Activated CD4-positive, alpha-beta T cell treated with anti-CD3 and anti-CD28 coated beads, Interleukin-2, Interleukin-4, amounts not matched to agents 100 ng/mL and 50 ng/mL, durations not matched to agents 16 hours and 8 hours (primary cell): ENCODE results near the gene MAP1LC3C.

Experiments
- DNase-seq: peaks from one replicate; pipeline ENCODE4 v3.0.0-alpha.2; 2020; ENCODE audit warnings: low spot score

The MAP1LC3C gene

DNA sequence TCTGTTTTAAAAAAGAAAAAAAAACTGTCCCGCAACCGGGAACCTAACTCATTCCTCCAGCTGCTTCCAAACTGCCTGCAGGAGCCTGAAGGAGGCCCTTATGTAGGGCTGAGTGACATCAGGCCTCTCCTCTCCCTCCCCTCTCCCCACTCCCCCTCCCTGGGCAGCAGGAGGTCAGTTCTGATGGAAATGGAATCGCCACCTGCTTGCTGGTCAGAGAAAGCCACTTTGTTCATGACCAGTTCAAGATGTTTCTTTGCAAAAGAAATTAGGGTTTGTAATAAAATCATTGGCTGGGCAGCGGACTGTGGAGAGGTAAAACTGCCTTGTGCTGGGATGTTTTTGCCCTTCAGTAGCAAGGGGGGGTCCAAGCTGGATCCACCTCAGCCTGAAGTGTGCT is at the start of gene MAP1LC3C:
MAP1LC3C (minus strand) TSS at position 73 of the 400 bp plus-strand sequence. CDS start 90 bp downstream, outside the sequence.
- DNase-seq, result no peak

DNA sequence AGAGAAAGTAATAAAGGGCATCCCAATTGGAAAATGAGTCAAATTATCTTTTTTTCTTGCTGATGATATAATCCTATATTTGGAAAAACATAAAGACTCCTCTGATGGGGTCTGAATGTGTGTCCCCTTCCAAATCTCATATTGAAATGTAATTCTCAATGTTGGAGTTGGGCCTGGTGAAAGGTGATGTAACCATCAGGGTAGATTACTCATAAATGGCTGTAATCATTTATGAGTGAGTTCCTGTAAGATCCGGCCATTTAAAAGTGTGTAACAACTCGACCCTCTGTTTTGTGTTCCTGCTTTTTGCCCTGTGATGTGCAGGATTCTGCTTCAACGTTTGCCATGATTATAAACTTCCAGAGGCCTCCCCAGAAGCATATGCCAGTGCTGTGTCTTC is 44.3 kb upstream of the MAP1LC3C start:
- DNase-seq, result no peak

GRCh38 chr1:242034392-242034791 is 35.5 kb upstream of the MAP1LC3C start:
- no peak for DNase-seq

DNA sequence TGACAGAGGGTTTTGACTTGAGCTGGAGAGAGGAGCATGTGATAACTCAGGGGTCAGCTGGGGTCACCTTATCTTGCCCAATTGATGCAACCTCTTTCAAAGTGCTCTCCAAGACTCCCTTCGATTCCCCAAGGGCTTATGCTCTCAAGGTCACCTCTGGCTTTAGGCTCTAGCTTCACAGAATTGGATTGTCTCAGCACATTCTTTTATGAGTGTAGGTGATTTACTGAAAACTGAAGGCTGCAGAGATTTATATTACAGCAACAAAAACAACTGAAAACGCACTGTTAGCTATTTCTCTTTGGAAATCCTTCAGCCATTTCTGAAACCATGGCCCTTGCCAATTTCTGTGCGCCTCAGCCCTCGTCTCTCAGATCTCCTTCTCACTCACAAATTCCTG is 34.5 kb upstream of the MAP1LC3C start:
- no peak for DNase-seq

GRCh38 chr1:242030071-242030470 is 31.2 kb upstream of the MAP1LC3C start:
- DNase-seq, result no peak

DNA sequence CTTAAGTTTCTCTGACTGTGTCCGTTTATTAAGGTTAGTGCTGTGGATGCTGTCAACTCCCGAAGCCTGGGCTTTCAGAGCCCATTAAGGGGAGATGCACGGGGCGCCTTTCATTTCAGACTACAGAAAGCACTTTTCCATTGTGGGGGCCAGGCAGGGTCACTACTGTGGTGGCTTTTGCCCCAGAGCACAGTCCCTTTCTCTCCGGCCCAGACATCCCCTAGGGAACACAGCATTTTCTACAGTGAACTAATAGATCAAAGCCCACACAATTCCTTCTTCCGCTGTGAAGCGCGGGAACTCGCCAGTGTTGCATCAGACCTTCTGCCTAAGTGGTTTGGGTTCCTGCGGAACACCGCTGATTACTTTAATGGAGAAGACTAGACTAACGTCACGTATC is 26.8 kb upstream of the MAP1LC3C start:
- DNase-seq, result no peak

DNA sequence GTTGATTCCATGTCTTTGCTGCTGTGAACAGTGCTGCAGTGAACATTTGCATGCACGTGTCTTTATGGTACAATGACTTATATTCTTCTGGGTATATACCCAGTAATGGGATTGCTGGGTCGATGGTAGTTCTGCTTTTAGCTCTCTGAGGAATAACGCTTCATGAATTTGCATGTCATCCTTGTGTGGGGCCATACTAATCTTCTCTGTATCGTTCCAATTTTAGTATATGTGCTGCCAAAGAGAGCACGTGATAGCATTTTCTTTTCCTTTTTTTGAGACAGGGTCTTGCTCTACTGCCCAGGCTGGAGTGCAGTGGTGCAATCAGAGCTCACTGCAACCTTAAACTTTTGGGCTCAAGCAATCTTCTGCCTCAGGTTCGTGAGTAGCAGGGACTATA is 24.9 kb upstream of the MAP1LC3C start:
- DNase-seq, result no peak

- no peak for DNase-seq
Observed at GRCh38 chr1:242019018-242019417, 20.1 kb upstream of the MAP1LC3C start.

- DNase-seq, result peak; percentile 41
Observed at GRCh38 chr1:242017580-242018233, 18.8 kb upstream of the MAP1LC3C start.

DNA sequence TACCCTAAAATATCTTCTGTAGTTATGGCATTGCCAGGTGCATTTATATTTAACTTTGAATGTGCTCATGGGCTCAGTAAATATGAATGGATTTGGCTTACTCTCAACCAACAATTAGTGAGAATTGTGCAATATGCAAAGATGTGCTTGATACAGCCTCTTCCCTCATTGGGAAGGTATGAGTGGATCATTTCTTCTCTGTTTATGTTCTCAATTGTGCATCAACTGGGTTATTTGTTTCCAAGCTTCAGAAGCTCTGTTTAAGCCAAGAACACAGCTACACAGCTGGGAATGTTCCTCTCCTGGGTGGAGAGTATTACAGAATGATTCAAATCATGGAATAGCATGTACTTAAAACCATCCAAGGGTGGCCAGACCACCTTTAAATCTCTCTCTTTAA is 17.6 kb upstream of the MAP1LC3C start:
- DNase-seq, result no peak

DNA sequence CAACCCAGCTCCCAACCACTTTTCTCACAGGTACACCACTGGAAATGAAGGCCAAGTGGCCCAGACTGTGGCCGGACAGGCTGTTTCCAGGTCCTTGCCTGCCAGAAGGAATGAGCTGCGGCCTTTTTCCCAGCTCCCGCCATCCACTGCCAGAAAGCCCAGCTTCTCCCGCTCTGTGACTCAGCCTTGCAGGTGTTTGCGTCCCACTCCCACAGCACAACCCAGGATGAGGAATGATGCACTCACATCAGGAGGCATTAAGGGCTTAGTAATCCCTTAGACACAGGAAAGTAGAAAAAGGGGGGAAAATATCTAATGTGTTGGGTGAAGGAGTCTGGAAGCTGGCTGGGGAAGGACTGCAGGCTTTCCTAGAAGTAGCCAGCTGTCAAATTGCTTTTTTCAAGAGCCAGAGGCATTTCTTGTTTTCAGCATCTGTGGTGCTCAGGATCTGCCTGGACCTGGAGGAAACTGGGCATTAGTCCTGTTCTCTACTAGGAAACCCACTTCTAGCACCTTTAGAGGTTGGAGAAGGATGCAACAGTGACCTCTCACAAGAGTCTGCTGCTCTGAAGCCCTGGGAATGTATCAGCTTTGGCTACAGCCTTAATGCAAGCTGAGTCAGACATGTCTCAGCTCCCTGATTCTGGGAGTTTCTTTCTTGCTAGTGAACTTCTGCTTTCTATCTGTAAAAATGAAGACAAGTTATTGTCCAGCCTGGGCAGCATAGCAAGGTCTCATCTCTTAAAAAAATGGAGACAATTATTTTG is 13.2 kb upstream of the MAP1LC3C start:
- DNase-seq, result no peak

GRCh38 chr1:242008826-242009495 is 10.1 kb upstream of the MAP1LC3C start:
- DNase-seq, result no peak

DNA sequence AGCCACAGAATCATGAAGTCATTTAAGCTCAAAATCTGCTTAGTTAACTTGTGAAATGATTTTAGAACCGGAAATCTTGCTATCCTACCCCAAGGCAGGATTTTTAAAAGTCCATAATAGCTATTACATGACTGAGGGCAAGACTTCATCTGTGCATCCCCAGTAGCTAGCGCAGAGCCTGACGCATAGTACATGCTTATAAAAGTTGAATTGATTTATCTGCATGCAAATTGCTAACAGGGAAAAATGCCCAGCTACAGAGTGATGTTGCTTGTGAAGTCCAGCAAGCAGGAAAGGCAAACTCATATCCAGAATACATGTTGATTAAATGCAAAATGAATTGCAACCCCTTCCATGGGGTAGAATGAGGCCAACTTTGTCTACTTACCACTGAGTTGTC is 8.1 kb upstream of the MAP1LC3C start:
- no peak for DNase-seq

DNA sequence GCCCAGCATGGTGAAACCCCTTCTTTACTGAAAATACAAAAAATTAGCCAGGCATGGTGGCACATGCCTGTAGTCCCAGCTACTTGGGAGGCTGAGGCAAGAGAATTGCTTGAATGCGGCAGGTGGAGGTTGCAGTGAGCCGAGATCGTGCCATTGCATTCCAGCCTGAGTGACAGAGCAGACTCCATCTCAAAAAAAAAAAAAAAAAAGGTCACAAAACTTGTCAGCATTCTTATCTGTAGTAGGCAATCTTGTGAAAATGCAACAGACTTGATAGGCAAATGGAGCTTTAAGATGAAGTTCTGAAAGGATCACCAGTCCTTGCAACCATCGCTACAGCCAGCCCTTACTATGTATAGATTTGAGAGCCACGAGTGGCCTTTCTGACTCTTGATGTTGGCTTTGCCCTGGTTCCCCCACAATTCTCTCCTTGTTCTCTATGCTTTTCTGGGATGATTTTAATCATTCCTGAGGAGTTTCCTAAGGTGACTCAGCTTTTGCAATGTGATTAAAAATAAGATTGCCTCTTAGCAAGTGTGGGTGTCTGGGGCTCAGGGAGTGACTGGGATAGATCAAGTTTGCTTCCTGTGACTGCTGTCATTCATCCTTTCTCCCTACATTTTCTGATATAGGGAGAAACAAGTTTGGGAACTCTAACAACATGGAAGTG is 7.1 kb upstream of the MAP1LC3C start:
- DNase-seq, result no peak

GRCh38 chr1:242004751-242005495 is 6.0 kb upstream of the MAP1LC3C start:
- no peak for DNase-seq

DNA sequence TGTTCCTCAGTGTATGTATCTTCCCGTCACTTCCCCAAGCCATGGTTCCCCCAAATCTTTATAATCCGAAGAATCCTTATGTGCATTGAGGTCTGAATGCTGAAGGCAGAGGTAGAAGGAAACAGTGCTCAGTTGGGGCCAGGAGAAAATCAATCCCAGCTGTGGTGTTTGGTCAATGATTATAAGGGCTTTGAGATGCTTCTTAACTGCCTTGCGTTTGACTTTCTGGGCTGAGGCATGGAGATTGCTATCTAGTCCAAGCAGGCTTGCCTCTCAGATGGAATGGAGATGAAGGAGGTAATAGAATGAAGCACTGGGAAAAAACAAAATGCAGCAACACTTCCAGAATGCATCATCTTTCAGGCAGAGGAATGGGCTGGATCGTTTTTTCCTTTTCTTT is 3.6 kb upstream of the MAP1LC3C start:
- no peak for DNase-seq

DNA sequence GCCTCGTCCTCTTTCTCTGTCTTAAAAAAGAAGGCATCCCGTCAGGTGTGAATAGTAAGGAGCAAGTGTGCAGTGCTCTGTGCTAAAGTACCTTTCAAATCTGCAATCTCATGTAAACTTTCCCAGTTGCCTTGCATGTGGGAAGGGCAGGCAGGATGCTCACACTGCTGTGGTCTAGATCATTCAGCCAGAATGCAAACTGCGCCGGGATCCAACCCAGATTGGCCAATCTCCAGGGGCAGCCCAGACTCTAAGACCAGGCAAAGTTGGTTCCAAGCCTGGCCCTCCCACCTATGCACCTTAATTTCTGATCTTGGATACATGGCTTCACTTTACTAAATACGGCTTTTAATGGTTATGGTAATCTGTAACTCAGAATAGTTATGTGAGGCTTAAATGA is 3.2 kb upstream of the MAP1LC3C start:
- DNase-seq, result no peak

DNA sequence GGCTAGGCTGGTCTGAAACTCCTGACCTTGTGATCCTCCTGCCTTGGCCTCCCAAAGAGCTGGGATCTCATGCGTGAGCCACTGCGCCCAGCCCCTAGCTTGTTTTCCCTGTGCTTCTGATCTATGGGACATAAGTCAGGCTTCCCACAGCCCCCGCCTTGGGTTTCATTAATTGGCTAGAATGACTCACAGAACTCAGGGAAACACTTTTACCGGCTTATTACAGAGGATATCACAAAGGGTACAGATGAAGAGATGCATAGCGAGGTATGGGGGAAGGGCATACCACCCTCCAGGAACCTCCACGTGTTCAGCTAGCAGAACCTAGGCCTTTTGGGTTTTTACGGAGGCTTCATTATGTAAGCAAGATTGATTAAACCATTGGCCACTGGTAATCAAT is 1.5 kb upstream of the MAP1LC3C start:
- DNase-seq, result no peak

- peak; percentile 38 for DNase-seq
Observed at GRCh38 chr1:241998412-241998921, 431 bp downstream of the MAP1LC3C start.

DNA sequence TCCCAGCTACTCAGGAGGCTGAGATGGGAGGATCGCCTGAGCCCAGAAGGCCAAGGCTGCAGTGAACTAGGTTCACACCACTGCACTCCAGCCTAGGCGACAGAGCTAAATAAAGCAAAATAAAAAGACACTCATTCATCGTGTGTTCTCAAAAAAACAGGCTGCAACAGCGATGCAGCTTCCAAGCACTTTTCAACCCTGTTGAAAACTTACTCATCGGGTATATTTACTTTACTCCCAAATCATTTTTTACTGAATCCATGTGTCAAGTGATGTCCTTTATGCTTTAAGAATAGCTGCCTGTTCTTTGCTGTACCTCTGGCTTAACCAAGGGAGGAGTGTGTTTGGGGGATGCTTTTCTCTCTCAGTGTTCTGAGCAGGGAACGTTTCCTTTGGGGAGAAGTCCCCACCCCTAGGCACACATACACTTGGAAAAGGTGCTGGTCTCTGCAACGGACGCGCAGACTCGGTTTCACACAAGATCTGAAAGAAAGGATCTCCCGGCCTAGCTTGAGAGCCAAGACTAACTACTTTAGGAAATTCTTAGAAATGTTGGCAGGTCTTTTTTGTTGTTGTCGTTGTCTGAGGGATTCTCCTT is 1.4 kb downstream of the MAP1LC3C start:
- no peak for DNase-seq

DNA sequence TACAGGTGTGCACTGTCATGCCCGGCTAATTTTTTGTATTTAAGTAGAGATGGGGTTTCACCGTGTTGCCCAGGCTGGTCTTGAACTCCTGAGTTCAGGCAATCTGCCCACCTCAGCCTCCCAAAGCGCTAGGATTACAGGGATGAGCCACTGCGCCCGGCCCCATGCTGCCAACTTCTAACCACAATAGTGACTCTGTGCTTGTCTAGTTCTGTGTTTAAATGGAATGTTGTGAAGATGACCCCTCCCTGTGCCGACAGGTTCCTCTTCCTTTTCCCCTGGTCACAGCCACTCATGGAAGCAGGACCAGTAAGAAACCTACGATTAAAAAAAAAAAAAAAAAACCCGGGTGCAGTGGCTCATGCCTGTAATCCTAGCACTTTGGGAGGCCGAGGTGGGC is 4.7 kb downstream of the MAP1LC3C start:
- no peak for DNase-seq
